KMS-11 (cell line): ENCODE measurements around the gene RPL12.

Source experiments
- H2AFZ ChIP-seq: fragments of 200-600 bp; sonication (generic); 2 replicates; pipeline ENCODE4 v1.6.1; 2016; ENCODE audit warnings: antibody characterized with exemption, mixed run types, low read depth
- H3K27ac ChIP-seq: fragments of 200-600 bp; sonication (generic); 2 replicates; pipeline ENCODE4 v1.6.1; 2016; ENCODE audit warnings: mild to moderate bottlenecking, mixed run types
- H3K27me3 ChIP-seq: fragments of 200-600 bp; sonication (generic); 2 replicates; pipeline ENCODE4 v1.6.1; 2017; ENCODE audit warnings: mild to moderate bottlenecking, low read depth, mixed run types, moderate library complexity; ENCODE audit not compliant: insufficient read depth
- H3K36me3 ChIP-seq: fragments of 200-600 bp; sonication (generic); 2 replicates; pipeline ENCODE4 v1.6.1; 2017; ENCODE audit warnings: mild to moderate bottlenecking, mixed run types; ENCODE audit not compliant: insufficient read depth
- H3K4me1 ChIP-seq: fragments of 200-600 bp; sonication (generic); 2 replicates; pipeline ENCODE4 v1.6.1; 2016; ENCODE audit warnings: mild to moderate bottlenecking, low read depth, mixed run types; ENCODE audit not compliant: poor library complexity, severe bottlenecking
- H3K4me2 ChIP-seq: fragments of 200-600 bp; sonication (generic); 2 replicates; pipeline ENCODE4 v1.7.0; 2016; ENCODE audit warnings: mild to moderate bottlenecking, mixed run types
- H3K4me3 ChIP-seq: fragments of 200-600 bp; sonication (generic); IDR thresholded peaks from 2 replicates; pipeline ENCODE4 v1.6.1; 2017; ENCODE audit warnings: low read depth, low read length, mixed read lengths; ENCODE audit not compliant: insufficient read depth
- H3K79me2 ChIP-seq: fragments of 200-600 bp; sonication (generic); 2 replicates; pipeline ENCODE4 v1.6.1; 2016; ENCODE audit warnings: low read depth, mixed run types; ENCODE audit not compliant: insufficient read depth
- H3K9ac ChIP-seq: fragments of 200-600 bp; sonication (generic); 2 replicates; pipeline ENCODE4 v1.6.1; 2016; ENCODE audit warnings: mild to moderate bottlenecking, mixed run types
- H4K20me1 ChIP-seq: fragments of 200-600 bp; sonication (generic); 2 replicates; pipeline ENCODE4 v1.6.1; 2016; ENCODE audit warnings: mild to moderate bottlenecking, mixed run types; ENCODE audit not compliant: insufficient read depth
- CTCF ChIP-seq: fragments of 200-600 bp; sonication (generic); conservative IDR thresholded peaks from 2 replicates; pipeline ENCODE4 v1.6.1; 2017; ENCODE audit warnings: low read depth, mild to moderate bottlenecking, antibody characterized with exemption, low read length, moderate library complexity, mixed read lengths

The RPL12 gene

DNA sequence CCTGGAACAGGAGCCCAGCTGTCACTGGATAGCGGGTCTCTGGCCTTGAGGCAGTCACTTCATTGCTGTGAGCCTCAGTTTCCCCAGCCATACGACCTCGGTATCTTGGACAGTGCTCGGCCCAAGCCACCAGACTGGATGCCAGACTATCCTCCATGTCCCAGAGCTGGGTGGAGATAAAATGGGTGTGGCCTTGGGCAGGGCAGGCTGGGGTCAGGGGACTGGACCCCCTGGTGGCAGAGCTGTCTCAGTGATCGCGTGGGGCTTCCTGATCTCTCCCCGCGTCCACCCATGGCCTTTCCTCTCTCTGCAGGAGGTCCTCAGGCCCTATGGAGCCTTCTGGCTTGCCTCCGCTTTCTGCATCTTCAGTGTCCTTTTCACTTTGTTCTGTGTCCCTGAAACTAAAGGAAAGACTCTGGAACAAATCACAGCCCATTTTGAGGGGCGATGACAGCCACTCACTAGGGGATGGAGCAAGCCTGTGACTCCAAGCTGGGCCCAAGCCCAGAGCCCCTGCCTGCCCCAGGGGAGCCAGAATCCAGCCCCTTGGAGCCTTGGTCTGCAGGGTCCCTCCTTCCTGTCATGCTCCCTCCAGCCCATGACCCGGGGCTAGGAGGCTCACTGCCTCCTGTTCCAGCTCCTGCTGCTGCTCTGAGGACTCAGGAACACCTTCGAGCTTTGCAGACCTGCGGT lies 44.3 kb downstream of the RPL12 start:
- peaks cover 2% of the 10 kb centered on the region; the same call in 1 of the 2 replicates for H3K79me2 ChIP-seq
- no peaks in the 10 kb centered on the region for H3K36me3 ChIP-seq
- no peak overlapping the region for H2AFZ ChIP-seq
- no peaks in the 10 kb centered on the region for H3K27me3 ChIP-seq
- no peak overlapping the region for H3K9ac ChIP-seq
- no peak overlapping the region for H3K27ac ChIP-seq
- TF ChIP-seq CTCF = no peak
- H3K4me1 ChIP-seq = no peaks in the 10 kb centered on the region
- no peak overlapping the region for H3K4me2 ChIP-seq
- no peaks in the 10 kb centered on the region for H4K20me1 ChIP-seq
- no peak overlapping the region for H3K4me3 ChIP-seq

DNA sequence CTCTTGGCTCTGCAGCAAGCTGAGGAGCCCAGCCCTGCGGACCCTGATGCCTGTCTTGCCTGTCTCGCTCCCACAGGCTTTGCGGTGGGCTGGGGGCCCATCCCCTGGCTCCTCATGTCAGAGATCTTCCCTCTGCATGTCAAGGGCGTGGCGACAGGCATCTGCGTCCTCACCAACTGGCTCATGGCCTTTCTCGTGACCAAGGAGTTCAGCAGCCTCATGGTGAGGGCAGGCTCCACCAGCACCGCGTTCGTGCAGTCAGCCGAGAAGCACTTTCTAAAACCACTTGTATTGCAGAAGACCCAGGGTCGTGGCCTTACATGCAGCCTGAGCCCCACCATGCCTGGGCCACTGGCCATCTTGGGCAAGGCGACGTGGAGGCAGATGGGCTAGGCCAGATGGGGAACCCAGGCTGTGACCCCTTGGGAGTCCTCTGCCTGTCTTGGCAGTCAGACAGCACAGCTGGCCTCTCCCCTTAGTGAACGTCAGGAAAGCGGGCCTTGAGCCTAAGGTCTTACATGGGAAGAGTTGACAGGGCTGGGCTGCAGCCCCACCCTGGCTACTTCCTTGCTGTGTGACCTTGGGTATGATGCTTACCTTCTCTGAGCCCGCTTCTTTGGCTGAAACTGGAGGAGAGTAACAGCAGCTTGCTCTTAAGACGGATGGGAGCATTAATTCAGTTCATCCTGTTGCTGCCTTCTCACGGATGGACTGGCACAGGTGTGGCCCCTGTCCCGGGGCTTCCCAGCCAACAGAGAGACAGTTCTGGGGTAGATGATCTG lies 45.7 kb downstream of the RPL12 start:
- Histone ChIP-seq H3K36me3 (no peaks in the 10 kb centered on the region), H4K20me1 (no peaks in the 10 kb centered on the region), H3K4me1 (no peaks in the 10 kb centered on the region), H3K4me3 (no peak overlapping the region), H3K27me3 (no peaks in the 10 kb centered on the region), H3K4me2 (no peak overlapping the region), H3K27ac (no peak overlapping the region), H2AFZ (no peak overlapping the region), H3K79me2 (peaks cover 9% of the 10 kb centered on the region; the same call in 1 of the 2 replicates), H3K9ac (no peak overlapping the region)
- TF ChIP-seq CTCF = no peak

GRCh38 chr9:127404631-127405030 lies 46.6 kb downstream of the RPL12 start:
- no peaks in the 10 kb centered on the region for H3K36me3 ChIP-seq
- no peak overlapping the region for H3K27ac ChIP-seq
- H3K9ac ChIP-seq = no peak overlapping the region
- H3K4me1 ChIP-seq = peaks cover 9% of the 10 kb centered on the region
- peaks cover 18% of the 10 kb centered on the region for H3K79me2 ChIP-seq
- no peak overlapping the region for H3K4me2 ChIP-seq
- H3K4me3 ChIP-seq = no peak overlapping the region
- H3K27me3 ChIP-seq = no peaks in the 10 kb centered on the region
- TF ChIP-seq CTCF = no peak
- no peak overlapping the region for H2AFZ ChIP-seq
- no peaks in the 10 kb centered on the region for H4K20me1 ChIP-seq

- no peak for TF ChIP-seq CTCF
- Histone ChIP-seq H3K4me2 (no peak overlapping the region), H3K4me1 (peaks cover 18% of the 10 kb centered on the region), H3K9ac (no peak overlapping the region), H4K20me1 (no peaks in the 10 kb centered on the region), H3K4me3 (no peak overlapping the region), H3K79me2 (peaks cover 28% of the 10 kb centered on the region), H3K27ac (no peak overlapping the region), H2AFZ (no peak overlapping the region), H3K27me3 (no peaks in the 10 kb centered on the region), H3K36me3 (no peaks in the 10 kb centered on the region)
Observed at GRCh38 chr9:127403507-127404192, 47.6 kb downstream of the RPL12 start.
